Measurements from ENCODE around the gene USO1. TPM values are rescaled to one million over a fixed set of nuclear protein-coding genes. Genes with fewer than 3 reads are reported as not detected.

USO1 gene
- total and polyA plus RNA-seq, 2 donors (not counting 3 experiments of a cell fraction or from before 2014, with no cell fraction given): 29.1 to 66.0 TPM

- H3K4me2 ChIP-seq (ENCODE audit: insufficient read depth, low read length): no peak overlapping the region
- FAIRE-seq (no peak), DNase-seq (ENCODE audit: low read depth, low spot score) (no peak)
- H3K9me3 ChIP-seq (replicated peaks; ENCODE audit: control insufficient read depth, insufficient read depth, low read length): no peaks in the 10 kb centered on the region
- H3K9me1 ChIP-seq (replicated peaks; ENCODE audit: control insufficient read depth, extremely low read depth, insufficient read depth, low read length): no peaks in the 10 kb centered on the region
- H3K36me3 ChIP-seq (ENCODE audit: control insufficient read depth in 2 of 2, extremely low read depth in 1 of 2, insufficient read depth in 2 of 2, low read length in 2 of 2): peaks cover 10 to 23% of the 10 kb centered on the region in 2 experiments
- no peak overlapping the region for H3K9ac ChIP-seq (replicated peaks; ENCODE audit: extremely low read depth, insufficient read depth, low read length)
- BruUV-seq (replicated peaks): no TSS peak
- dilution Hi-C loops (cut with MboI; ENCODE audit: extremely low pct_ligation_motif_present, low sequenced_read_pairs): no loop called here
- no peaks in the 10 kb centered on the region for H4K20me1 ChIP-seq (replicated peaks; ENCODE audit: control insufficient read depth, extremely low read depth, insufficient read depth, low read length)
- no peak for TF ChIP-seq MAX (IDR thresholded peaks at IDR 0.05; ENCODE audit: insufficient read depth, insufficient read length)
- no peak for TF ChIP-seq POLR2AphosphoS5 (IDR thresholded peaks at IDR 0.05; ENCODE audit: insufficient read depth, low read depth, low read length)
- TF ChIP-seq FOS (IDR thresholded peaks at IDR 0.05; ENCODE audit: borderline replicate concordance, insufficient read depth, low read length): no peak
- no peak for TF ChIP-seq CTCF (IDR thresholded peaks at IDR 0.05; ENCODE audit: extremely low read depth in 1 of 2, insufficient read depth in 1 of 2, low read depth in 1 of 2, low read length in 2 of 2)
- TF ChIP-seq GATA2 (IDR thresholded peaks at IDR 0.05; ENCODE audit: insufficient read depth, insufficient read length, low read depth, low read length): no peak
- TF ChIP-seq MYC (IDR thresholded peaks at IDR 0.05; ENCODE audit: low read depth, low read length): no peak
- TF ChIP-seq EZH2 (IDR thresholded peaks at IDR 0.05; ENCODE audit: borderline replicate concordance, low read depth, low read length, severe bottlenecking): no peak
- no peak for TF ChIP-seq JUN (IDR thresholded peaks at IDR 0.05; ENCODE audit: borderline replicate concordance, insufficient read depth, insufficient read length, low read depth)
- no peak for TF ChIP-seq POLR2A (IDR thresholded peaks at IDR 0.05; ENCODE audit: low read depth, low read length)
- no peaks in the 10 kb centered on the region for H3K79me2 ChIP-seq (ENCODE audit: control insufficient read depth, insufficient read depth, low read length)
- no peak overlapping the region for H3K27ac ChIP-seq (ENCODE audit: insufficient read depth, low read depth, low read length)
- no peaks in the 10 kb centered on the region for H3K4me1 ChIP-seq (ENCODE audit: control insufficient read depth, extremely low read depth, insufficient read depth, low read length)
- CTCF ChIA-PET: no interaction called here
- intact Hi-C loops (cut with micrococcal nuclease): no loop called here
- H3K27me3 ChIP-seq (ENCODE audit: control insufficient read depth in 2 of 2, insufficient read depth in 2 of 2, low read length in 2 of 2): no peaks in the 10 kb centered on the region
- H3K4me3 ChIP-seq (replicated peaks in 1 of 3; ENCODE audit: insufficient read depth in 1 of 3, low read depth in 1 of 3, low read length in 3 of 3): no peak overlapping the region
- no peak overlapping the region for H2AFZ ChIP-seq (ENCODE audit: low read depth, low read length)
- POLR2A ChIA-PET: no interaction called here
Observed at GRCh38 chr4:75786526-75786925, 62.1 kb downstream of the USO1 start.
